ENCODE measurements around the gene NAA38.
A peak's percentile ranks its signal among the peaks of the same experiment; 100 is the strongest.

Gene NAA38

DNA sequence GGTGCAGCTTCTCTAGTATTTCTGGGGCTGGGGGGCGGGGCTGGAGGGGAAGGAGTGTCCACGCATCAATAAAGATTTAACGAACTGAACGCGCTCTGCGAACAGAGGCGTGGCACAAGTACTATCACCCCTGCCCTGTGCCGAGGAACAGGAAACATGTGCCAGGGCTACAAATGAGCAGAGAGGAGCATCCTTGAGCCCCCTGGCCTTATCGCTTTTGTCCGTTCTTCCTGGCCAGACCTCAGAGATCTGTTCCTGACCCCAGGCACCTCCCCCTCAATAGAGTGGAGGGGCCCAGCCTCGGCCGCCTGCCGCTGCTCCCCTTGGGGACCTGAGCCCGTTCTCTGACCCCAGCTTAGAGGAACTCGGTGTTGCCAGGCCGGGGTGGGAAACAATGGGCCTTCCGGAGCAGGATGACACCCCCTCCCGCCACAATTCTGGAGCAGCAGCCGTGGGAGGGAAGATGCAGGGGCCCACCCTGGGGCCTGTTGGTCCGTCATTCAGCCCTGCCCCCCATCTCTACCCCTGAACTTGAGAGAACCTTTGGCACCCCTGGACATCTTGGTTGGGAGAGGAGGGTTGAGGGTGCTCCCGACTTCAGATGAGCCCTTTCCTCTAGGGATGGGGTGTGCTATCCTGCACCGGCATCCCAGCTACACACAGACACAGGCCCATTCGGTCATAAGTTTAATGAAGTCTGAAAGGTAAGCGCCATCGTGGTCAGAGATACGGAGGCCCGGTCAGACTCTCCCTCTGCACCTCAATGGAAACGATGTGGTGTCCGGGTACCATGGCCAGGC lies 1.1 kb downstream of the NAA38 start:
- Histone ChIP-seq H3K4me1 (ENCODE audit: control insufficient read depth, insufficient read depth, low read length) (peaks cover 29% of the 10 kb centered on the region), H3K9ac (ENCODE audit: low read depth, low read length) (peak overlapping the region; percentile 88), H3K36me3 (ENCODE audit: insufficient read depth, low read length) (peaks cover 27% of the 10 kb centered on the region)

DNA sequence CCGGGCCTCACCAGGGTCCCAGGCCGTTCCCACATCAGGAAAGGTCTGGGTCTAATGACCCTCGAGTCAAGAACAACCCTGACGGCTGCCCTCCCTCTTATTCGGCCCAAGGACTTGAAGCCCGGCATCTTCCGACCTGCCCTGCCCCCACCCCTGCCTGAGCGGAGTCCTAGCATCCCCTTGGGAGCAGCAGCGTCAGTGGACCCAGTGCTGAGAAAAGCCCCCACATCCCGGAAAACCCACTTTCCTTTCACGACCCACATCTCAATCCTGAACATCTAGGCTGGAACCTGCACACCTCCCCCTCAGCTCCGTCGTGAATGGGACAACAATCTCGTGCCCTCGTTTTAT lies 1.7 kb downstream of the NAA38 start:
- peaks cover 32% of the 10 kb centered on the region for H3K36me3 ChIP-seq (ENCODE audit: insufficient read depth, low read length)
- H3K4me1 ChIP-seq (ENCODE audit: control insufficient read depth, insufficient read depth, low read length), result peaks cover 29% of the 10 kb centered on the region
- peak overlapping the region; percentile 77 for H3K4me3 ChIP-seq (ENCODE audit: low read length)
- H3K4me2 ChIP-seq (ENCODE audit: low read length), result peak overlapping the region; percentile 98
- H3K27me3 ChIP-seq (ENCODE audit: control insufficient read depth, insufficient read depth, low read length), result no peaks in the 10 kb centered on the region
- H3K9ac ChIP-seq (ENCODE audit: low read depth, low read length), result peak overlapping the region; percentile 88
- H3K9me3 ChIP-seq (replicated peaks; ENCODE audit: low read length), result no peaks in the 10 kb centered on the region

More for the DNA sequence above, 1.1 kb downstream of the NAA38 start:
- H3K4me2 ChIP-seq (ENCODE audit: low read length), result peak overlapping the region; percentile 98
- no peaks in the 10 kb centered on the region for H3K9me3 ChIP-seq (replicated peaks; ENCODE audit: low read length)
- H3K4me3 ChIP-seq (ENCODE audit: low read length), result peak overlapping the region; percentile 77
- no peaks in the 10 kb centered on the region for H3K27me3 ChIP-seq (ENCODE audit: control insufficient read depth, insufficient read depth, low read length)

DNA sequence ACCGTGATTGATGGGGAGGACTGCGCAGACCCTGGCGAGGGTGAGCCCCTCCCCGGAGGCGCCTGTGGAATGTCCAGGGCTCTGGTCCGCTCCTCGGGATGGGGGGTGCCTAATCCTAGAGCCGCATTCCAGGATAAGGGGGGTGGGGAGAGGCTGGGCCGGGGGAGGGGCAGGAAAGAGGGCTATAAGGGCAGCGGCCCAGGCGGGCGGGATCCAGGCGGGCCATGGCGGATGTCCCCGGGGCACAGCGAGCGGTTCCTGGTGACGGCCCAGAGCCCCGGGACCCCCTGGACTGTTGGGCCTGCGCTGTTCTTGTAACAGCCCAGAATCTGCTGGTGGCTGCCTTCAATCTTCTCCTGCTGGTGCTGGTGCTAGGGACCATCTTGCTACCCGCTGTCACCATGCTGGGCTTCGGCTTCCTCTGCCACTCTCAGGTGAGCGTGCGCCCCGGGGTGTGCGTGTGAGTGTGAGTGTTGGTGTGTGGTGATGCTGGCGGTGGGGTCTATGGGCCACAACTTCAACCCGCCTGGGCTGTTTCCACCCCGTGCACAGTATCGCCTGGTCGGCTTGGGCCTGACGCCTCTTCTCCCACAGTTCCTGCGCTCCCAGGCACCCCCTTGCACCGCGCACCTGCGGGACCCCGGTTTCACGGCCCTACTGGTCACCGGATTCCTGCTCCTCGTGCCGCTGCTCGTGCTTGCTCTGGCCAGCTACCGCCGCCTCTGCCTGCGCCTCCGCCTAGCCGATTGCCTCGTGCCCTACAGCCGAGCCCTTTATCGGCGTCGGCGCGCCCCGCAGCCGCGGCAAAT lies 2.3 kb downstream of the NAA38 start, which contains the start of gene TMEM88:
TMEM88 (plus strand) TSS at position 216 of the 809 bp plus-strand sequence; CDS start at position 225, 9 bp downstream.
- Histone ChIP-seq H3K4me2 (ENCODE audit: low read length) (peak within 1 kb of the TSS; percentile 98), H3K4me1 (ENCODE audit: control insufficient read depth, insufficient read depth, low read length) (peaks cover 29% of the 10 kb centered on the region), H3K9me3 (replicated peaks; ENCODE audit: low read length) (no peaks in the 10 kb centered on the region), H3K36me3 (ENCODE audit: insufficient read depth, low read length) (peaks cover 37% of the 10 kb centered on the region), H3K27me3 (ENCODE audit: control insufficient read depth, insufficient read depth, low read length) (no peaks in the 10 kb centered on the region), H3K4me3 (ENCODE audit: low read length) (peak within 1 kb of the TSS; percentile 77), H3K9ac (ENCODE audit: low read depth, low read length) (peak within 1 kb of the TSS; percentile 88)

DNA sequence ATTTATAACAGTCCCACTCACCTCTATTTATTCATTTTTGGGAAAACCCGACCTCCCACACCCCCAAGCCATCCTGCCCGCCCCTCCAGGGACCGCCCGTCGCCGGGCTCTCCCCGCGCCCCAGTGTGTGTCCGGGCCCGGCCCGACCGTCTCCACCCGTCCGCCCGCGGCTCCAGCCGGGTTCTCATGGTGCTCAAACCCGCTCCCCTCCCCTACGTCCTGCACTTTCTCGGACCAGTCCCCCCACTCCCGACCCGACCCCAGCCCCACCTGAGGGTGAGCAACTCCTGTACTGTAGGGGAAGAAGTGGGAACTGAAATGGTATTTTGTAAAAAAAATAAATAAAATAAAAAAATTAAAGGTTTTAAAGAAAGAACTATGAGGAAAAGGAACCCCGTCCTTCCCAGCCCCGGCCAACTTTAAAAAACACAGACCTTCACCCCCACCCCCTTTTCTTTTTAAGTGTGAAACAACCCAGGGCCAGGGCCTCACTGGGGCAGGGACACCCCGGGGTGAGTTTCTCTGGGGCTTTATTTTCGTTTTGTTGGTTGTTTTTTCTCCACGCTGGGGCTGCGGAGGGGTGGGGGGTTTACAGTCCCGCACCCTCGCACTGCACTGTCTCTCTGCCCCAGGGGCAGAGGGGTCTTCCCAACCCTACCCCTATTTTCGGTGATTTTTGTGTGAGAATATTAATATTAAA lies 3.1 kb downstream of the NAA38 start:
- H3K9ac ChIP-seq (ENCODE audit: low read depth, low read length), result no peak overlapping the region
- H3K4me3 ChIP-seq (ENCODE audit: low read length), result no peak overlapping the region
- H3K4me1 ChIP-seq (ENCODE audit: control insufficient read depth, insufficient read depth, low read length), result peaks cover 29% of the 10 kb centered on the region
- H3K36me3 ChIP-seq (ENCODE audit: insufficient read depth, low read length), result peaks cover 45% of the 10 kb centered on the region
- H3K9me3 ChIP-seq (replicated peaks; ENCODE audit: low read length), result no peaks in the 10 kb centered on the region
- no peak overlapping the region for H3K4me2 ChIP-seq (ENCODE audit: low read length)
- no peaks in the 10 kb centered on the region for H3K27me3 ChIP-seq (ENCODE audit: control insufficient read depth, insufficient read depth, low read length)

DNA sequence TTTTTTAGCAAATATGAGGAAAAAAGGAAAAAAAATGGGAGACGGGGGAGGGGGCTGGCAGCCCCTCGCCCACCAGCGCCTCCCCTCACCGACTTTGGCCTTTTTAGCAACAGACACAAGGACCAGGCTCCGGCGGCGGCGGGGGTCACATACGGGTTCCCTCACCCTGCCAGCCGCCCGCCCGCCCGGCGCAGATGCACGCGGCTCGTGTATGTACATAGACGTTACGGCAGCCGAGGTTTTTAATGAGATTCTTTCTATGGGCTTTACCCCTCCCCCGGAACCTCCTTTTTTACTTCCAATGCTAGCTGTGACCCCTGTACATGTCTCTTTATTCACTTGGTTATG lies 3.7 kb downstream of the NAA38 start:
- peaks cover 24% of the 10 kb centered on the region for H3K4me1 ChIP-seq (ENCODE audit: control insufficient read depth, insufficient read depth, low read length)
- peaks cover 49% of the 10 kb centered on the region for H3K36me3 ChIP-seq (ENCODE audit: insufficient read depth, low read length)
- no peak overlapping the region for H3K9ac ChIP-seq (ENCODE audit: low read depth, low read length)
- H3K27me3 ChIP-seq (ENCODE audit: control insufficient read depth, insufficient read depth, low read length), result no peaks in the 10 kb centered on the region
- no peaks in the 10 kb centered on the region for H3K9me3 ChIP-seq (replicated peaks; ENCODE audit: low read length)
- no peak overlapping the region for H3K4me3 ChIP-seq (ENCODE audit: low read length)
- no peak overlapping the region for H3K4me2 ChIP-seq (ENCODE audit: low read length)

DNA sequence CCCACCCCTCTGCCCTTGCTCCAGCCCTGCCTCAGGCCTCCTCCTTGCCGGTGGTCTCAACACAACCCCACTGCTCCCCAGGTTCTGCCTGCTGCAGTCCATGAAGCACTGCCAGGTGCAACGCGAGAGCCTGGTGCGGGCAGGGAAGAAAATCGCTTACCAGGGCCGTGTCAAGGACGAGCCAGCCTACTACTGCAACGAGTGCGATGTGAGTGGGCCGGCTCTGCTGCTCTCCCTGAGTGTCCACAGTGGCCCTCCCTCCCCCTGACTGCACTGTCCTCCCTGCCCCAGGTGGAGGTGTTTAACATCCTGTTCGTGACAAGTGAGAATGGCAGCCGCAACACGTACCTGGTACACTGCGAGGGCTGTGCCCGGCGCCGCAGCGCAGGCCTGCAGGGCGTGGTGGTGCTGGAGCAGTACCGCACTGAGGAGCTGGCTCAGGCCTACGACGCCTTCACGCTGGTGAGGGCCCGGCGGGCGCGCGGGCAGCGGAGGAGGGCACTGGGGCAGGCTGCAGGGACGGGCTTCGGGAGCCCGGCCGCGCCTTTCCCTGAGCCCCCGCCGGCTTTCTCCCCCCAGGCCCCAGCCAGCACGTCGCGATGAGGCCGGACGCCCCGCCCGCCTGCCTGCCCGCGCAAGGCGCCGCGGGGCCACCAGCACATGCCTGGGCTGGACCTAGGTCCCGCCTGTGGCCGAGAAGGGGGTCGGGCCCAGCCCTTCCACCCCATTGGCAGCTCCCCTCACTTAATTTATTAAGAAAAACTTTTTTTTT lies 4.3 kb downstream of the NAA38 start:
- Histone ChIP-seq H3K27me3 (ENCODE audit: control insufficient read depth, insufficient read depth, low read length) (no peaks in the 10 kb centered on the region), H3K36me3 (ENCODE audit: insufficient read depth, low read length) (peaks cover 51% of the 10 kb centered on the region), H3K9ac (ENCODE audit: low read depth, low read length) (no peak overlapping the region), H3K9me3 (replicated peaks; ENCODE audit: low read length) (no peaks in the 10 kb centered on the region), H3K4me2 (ENCODE audit: low read length) (no peak overlapping the region), H3K4me3 (ENCODE audit: low read length) (no peak overlapping the region), H3K4me1 (ENCODE audit: control insufficient read depth, insufficient read depth, low read length) (peaks cover 19% of the 10 kb centered on the region)

DNA sequence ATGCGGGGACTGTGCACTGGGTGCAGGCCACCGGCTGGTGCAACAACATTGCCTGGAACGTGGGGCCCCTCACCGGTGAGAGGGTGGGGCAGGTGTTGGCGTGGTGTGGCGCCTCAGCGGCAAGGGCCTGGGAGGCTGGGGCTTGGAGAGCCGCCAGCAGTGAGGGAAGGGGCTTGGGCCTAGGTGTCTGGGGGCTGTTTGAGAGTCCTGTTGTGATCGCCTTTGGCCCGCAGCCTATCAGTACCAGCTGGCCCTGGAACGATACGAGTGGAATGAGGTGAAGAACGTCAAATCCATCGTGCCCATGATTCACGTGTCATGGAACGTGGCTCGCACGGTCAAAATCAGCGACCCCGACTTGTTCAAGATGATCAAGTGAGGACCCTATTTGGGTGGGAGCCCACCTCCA lies 5.1 kb downstream of the NAA38 start:
- Histone ChIP-seq H3K4me3 (ENCODE audit: low read length) (no peak overlapping the region), H3K27me3 (ENCODE audit: control insufficient read depth, insufficient read depth, low read length) (no peaks in the 10 kb centered on the region), H3K36me3 (ENCODE audit: insufficient read depth, low read length) (peaks cover 52% of the 10 kb centered on the region), H3K9ac (ENCODE audit: low read depth, low read length) (no peak overlapping the region), H3K4me1 (ENCODE audit: control insufficient read depth, insufficient read depth, low read length) (peaks cover 19% of the 10 kb centered on the region), H3K9me3 (replicated peaks; ENCODE audit: low read length) (no peaks in the 10 kb centered on the region), H3K4me2 (ENCODE audit: low read length) (no peak overlapping the region)

DNA sequence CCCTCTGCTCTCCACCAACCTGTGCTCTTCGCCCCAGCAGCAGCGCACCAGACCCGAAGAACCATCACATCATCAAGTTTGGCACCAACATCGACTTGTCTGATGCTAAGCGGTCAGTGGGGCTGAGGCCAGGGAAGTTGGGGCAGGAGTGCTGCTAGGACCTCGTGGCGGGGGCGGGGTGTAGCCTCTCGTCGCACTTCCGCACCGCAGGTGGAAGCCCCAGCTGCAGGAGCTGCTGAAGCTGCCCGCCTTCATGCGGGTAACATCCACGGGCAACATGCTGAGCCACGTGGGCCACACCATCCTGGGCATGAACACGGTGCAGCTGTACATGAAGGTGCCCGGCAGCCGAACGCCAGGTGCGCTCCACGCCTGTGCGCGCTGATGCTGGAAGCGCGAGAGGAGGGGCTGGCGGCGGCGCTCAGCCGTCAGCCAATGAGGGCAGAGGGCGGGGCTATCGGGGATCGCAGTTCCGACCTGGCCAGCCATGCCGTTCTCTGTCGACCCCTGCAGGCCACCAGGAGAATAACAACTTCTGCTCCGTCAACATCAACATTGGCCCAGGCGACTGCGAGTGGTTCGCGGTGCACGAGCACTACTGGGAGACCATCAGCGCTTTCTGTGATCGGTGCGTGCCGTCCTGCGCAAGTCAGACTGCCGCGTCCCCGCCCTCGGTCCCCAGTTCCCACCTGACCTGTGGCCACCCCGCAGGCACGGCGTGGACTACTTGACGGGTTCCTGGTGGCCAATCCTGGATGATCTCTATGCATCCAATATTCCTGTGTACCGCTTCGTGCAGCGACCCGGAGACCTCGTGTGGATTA lies 5.7 kb downstream of the NAA38 start:
- Histone ChIP-seq H3K9ac (ENCODE audit: low read depth, low read length) (no peak overlapping the region), H3K4me3 (ENCODE audit: low read length) (no peak overlapping the region), H3K27me3 (ENCODE audit: control insufficient read depth, insufficient read depth, low read length) (no peaks in the 10 kb centered on the region), H3K4me1 (ENCODE audit: control insufficient read depth, insufficient read depth, low read length) (peaks cover 19% of the 10 kb centered on the region), H3K9me3 (replicated peaks; ENCODE audit: low read length) (no peaks in the 10 kb centered on the region), H3K36me3 (ENCODE audit: insufficient read depth, low read length) (peaks cover 52% of the 10 kb centered on the region), H3K4me2 (ENCODE audit: low read length) (peak overlapping the region; percentile 42)

DNA sequence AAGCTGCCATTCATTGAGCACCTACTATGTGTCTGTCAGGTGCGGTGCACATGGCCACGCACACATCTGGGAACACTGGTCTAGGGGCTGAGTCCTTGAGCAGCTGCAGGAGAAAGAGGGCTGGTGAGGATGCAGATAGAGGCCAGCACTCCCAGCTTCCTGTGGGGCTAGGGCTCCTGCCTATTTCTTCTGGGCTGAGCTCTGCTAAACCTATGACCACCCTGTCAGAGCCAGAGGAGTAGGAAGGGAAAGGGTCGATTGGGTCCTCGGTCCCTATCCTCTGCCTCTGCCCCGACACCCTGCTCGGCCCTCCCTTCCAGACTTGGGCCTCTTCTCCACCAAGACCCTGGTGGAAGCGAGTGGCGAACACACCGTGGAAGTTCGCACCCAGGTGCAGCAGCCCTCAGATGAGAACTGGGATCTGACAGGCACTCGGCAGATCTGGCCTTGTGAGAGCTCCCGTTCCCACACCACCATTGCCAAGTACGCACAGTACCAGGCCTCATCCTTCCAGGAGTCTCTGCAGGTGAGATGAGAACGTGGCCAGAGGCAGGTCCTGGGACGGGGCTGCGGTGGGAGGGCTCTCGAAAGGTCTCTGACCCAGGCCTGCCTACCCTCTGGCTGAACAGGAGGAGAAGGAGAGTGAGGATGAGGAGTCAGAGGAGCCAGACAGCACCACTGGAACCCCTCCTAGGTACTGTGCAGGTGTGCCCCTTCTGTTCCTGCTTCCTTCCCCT lies 6.5 kb downstream of the NAA38 start:
- no peaks in the 10 kb centered on the region for H3K9me3 ChIP-seq (replicated peaks; ENCODE audit: low read length)
- peaks cover 11% of the 10 kb centered on the region for H3K4me1 ChIP-seq (ENCODE audit: control insufficient read depth, insufficient read depth, low read length)
- H3K4me2 ChIP-seq (ENCODE audit: low read length), result no peak overlapping the region
- H3K27me3 ChIP-seq (ENCODE audit: control insufficient read depth, insufficient read depth, low read length), result no peaks in the 10 kb centered on the region
- no peak overlapping the region for H3K4me3 ChIP-seq (ENCODE audit: low read length)
- peaks cover 55% of the 10 kb centered on the region for H3K36me3 ChIP-seq (ENCODE audit: insufficient read depth, low read length)
- no peak overlapping the region for H3K9ac ChIP-seq (ENCODE audit: low read depth, low read length)
